GM18870 (cell line): ENCODE results near the gene ODC1.

ENCODE experiments used
- ATAC-seq: cut with Tn5 transposase; IDR thresholded peaks from one replicate; pipeline ENCODE4 v1.9.1; 2021; ENCODE audit warnings: moderate library complexity; ENCODE audit not compliant: unreplicated experiment

The ODC1 gene

DNA sequence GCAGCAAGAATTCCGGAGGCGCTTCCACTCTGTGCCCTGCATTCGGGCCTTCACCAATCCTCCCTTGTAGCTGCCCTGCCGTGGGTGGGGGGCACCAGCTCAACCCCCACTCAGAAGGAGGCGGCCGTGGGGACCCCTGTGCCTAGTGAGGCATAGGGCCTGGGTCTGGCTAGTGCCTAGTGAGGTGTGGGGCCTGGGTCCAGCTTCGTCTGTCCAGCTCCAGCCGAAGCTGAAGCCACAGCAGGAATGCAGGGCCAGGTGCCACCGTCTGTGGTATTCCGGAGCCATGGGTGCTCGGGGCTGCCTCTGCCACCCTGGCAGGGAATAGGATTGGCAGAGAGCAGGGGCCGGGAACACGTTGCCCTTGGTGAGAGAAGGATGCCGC, 12.3 kb downstream of the ODC1 start:
- no peak for ATAC-seq

DNA sequence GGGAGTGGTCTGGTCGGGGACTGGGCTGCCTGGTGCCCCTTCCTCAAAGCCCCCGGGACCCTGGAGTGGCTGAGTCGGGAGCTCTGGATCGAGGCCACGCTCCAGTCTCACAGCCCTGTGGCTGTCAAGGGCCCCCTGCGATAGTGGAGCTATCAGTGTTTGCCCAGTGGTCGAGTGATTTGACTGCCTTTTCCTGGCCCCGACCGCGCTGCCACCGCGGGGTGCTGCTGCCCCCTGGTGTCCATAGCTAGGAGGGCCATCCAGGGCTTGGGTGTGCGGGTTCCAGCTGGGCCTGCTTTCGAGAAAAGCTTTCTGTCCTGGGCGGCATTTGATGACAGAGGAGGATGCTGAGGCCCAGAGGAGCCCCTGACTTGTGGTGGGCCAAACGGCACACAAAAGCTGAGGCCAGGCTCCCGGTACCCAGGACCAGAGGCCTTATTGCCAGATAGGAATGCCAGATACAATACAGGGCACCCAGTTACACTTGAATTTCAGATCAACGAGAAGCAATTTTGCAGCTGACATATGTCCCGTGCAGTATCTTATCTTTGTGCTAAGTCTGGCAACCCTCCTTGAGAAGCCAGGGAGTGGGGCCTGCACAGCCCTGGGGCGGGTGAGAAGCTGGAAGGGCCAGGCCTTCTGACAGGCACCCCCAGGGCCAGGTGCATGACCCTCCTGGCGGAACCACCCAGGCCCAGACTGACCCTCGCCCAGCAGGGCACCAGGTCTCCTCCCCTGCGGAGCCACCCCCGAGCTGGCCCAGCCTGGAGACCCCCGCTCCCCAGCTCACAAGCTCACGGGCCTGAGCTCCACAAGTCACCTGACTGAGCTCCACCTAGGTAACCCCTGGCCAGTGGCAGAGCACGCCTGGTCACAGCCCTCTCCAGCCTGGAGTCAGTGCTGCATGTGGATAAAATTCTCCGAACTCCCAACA, 13.0 kb downstream of the ODC1 start:
- ATAC-seq, result no peak

DNA sequence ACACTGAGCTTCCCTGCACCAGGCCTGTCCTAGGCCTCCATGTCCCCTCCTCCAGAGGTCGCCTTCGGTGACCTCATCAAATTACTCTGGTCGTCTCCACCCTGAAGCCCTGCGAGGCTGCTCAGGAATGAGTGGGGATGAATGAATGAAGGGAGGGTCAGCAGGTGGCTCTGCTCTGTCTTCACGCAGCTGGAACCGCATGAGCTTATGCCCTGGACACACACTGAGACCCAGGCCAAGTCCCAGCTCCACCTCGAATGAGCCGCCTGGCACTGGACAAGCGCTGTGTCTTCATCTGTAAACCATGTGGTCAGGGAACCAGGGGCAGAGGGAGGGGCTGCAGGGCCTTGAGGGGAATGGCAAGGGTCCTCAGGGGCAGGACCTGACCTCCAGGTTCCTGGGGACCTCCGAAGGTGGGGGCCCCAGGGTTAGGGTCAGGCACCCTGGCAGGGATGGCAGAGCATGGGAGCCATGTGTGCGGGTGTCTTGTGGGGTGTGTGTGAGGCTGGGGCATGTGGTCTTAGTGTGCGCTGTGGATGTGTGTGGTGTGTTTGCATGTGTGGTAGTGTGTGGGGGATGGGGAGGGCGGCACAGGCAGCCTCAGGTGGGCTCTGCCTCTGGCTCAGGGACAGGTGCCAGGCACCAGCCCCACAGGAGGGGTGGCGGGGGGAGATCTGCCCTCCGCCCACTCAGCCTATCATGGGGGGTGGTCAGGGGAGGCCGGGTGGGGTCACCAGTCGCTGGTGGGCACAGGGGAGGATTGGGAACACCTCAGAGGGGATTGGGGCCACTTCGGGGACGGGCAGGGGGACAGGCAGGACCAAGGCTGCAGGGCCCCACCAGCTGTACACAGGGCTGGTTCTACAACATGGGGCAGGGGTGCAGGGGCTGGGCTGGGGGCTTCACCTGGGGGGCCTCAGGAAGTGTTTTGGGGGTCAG, 13.9 kb downstream of the ODC1 start:
- no peak for ATAC-seq

DNA sequence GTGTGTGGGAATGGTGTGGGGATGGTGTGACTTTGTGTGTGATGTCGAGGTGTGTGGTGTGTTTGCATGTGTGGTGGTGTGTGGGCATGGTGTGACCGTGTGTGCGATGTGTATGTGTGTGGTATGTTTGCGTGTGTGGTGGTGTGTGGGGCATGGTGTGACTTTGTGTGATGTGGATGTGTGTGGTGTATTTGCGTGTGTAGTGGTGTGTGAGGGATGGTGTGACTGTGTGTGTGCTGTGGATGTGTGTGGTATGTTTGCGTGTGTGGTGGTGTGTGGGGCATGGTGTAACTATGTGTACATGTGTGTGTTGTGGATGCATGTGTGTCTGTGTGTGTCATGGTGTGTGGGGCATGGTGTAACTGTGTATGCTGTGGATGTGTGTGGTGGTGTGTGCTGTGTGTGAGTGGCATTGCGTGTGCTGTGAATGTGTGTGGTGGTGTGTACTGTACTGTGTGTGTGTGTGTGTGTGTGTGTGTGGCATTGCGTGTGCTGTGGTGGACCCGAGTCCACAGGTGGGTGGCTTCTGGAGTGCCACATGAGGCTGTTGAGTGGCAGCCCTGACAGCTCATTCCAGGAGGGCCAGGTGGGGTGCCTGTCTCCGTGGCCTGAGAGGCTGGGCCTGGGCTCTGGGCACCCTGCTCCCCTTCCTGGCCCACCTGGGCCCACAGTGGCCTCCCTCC, 14.7 kb downstream of the ODC1 start:
- ATAC-seq, result no peak

DNA sequence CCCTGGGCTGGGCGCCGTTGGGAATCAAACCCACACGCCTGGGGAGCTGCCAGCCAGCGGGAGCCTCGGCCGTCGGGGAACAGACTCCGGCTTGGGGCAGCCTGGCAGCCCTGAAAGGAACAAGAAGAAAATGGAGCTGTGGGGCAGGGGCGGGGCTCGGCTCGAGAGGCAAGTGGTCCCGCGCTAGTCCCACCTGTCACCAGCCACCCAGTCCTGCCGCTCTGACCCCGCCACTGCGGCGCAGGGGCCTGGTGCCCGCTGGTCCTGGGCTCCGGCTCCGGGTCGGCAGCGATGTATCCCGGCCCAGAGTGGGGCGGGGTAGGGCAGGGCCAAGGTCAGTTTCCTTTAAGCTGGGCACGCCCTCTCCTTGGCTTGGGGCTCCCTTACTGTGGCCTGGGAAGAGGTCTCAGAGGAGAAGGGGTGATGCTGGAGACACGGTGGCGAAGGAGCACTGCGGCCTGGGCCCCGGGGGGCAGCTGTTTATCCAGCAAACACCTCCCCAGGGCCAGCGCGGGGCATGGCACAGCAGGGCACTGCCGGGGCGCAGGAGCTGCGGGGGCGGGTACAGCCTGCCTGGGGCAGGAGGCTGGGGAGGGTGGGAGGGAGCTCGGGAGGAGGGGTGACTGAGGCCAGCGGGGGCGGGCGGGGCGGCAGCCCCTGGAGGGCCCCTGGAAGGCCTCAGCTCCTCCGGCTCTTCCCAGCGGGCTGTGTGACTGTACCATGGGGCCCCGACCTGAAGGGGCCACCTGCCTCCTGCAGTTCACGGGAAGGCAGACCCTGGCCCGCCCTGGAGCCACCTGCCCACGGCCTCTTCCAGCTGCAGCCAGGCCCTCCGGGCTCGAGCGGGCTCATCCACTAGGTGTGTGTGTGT, 15.6 kb downstream of the ODC1 start:
- no peak for ATAC-seq

DNA sequence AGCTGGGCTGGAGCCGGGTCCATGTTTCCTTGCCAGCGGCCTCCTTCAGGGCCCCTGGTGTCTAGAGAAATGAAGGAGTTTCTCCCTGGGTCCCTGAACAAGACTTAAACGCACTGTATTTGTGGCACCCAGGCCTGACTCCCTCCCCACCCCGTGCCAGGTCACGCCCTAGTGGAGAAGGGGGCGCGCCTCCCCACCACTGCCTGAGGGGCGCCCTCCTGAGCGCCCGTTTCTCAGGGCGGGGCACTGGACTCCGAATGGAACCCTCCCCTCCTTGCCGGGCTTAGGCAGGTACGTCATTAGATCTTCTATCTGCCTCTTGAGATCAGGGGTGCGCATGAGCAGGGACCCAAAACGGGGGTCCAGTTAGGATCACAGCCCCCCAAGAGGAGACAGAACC, 16.3 kb downstream of the ODC1 start:
- no peak for ATAC-seq

DNA sequence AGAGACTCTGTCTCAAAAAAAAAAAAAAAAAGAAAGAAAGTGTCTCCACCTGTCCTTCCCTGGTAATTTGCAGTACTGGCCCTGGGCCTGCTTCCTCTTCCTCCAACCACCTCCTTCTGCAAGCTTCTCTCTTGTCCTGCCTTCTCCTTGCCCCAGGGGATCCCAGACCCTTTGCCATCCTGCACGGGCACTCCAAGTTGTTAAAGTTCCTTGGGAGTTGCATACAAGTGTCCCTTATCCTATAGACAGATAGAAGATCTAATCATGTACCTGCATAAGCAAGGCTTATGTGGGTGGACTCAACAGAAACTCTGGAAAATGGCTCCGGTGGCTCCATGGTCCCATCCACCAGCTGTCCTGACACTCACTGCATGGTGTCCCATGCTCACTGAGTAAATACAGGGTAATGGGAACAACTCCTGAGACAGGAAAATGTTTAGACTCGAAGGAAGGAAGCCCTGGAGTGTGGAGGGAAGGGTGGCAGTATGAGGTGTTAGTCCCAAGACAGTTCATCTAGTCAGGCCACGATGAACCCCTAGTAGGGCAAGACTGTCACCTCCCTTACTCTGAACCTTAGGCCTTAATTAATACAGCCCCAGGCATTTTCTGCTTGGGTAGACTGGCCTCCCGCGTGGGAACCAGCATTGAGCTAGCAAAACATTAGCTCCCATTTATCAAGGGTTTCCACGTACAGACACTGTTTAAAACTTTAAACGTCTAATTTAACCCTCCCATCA, 17.1 kb downstream of the ODC1 start:
- no peak for ATAC-seq

DNA sequence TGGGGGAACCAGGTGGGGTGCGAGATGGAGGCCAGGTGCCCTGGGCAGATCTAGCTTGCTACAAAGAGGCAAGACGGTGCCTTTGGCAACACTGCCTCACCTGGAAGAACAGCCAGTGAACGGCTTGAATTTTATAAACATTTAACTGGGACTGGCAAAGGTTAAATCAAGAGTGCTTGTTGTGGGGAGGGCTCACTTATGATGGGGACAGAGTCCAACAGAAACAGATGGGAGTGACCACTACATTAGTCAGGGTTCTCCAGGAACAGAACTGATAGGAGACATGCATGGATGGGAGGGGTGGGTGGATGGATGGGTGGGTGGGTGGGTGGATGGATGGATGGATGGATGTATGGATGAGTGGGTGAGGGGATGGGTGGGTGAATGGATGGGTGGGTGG, 19.2 kb downstream of the ODC1 start:
- ATAC-seq, result no peak

DNA sequence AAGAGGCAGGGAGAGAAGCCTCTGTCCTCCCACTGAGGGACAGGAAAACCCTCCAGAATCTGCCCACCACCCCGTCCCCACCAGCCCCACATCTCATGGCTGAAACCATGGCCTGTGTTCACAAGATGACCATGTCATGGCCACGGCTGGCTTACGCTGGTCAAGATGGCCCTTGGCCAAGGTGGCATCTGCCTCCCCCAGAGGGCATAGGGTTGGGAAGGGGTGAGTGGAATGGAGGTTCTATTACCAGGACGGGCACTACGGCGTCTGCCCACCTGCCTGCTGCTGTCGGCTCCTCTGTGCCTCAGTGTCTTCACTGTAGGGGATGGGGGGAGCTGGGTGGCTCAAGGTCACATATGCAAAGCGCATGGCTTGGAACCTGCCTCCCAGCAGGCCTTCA, 19.8 kb downstream of the ODC1 start:
- ATAC-seq, result no peak

DNA sequence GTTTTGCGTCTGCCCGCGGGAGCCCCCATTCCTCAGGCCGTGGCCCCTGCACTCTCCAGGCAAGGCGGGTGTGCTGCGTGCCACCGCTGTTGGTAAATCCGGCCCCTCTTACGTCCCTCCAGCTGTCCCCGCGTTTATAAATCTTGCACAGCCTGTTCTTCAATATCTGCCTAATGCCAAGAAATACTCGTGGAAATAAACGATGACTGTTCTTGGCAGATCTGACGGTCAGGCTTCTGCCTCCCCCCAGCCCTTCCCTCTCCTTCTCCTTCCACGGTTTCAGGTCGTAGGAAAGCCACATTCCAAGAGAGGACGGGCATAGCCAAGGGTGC, 20.5 kb downstream of the ODC1 start:
- no peak for ATAC-seq

DNA sequence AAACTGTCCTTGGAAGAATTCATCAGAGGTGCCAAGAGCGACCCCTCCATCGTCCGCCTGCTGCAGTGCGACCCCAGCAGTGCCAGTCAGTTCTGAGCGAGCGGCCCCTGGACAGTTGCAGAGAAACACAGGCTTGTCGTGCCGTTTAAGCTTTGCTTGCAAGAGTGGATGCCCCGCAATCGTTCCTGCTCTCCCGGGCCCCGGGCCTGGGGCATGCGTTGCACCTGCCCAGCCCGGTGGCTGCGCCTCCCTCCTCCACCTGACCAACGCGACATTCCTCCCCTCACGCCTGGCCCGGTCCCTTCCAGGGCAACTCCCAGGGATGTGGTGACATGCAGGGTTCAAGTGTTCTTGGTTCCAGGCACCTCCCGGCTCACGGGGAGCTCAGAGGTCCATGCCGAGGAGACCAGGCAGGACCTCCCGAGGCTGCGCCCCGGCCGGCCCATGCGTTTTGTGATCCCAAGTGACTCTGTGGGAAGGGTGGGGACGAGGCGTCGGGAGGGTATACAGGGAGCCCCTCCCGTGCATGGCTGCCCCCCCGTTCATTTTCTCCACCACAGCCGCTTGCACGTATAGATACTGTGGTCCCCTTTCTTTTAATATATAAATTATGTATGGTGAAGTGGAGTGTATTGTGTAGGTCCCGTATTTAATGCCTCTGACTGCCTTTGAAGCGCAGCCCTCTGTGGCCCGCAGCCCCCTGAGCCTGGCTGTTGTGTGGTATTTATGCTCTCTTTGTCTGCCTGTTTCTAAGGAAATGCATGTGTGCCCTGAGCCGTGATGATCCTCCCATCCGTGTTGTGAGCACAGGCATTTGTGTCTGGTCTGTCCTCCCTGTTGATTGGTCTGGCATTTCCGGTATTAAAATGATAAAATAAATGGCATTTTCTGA, 21.2 kb downstream of the ODC1 start:
- ATAC-seq, result no peak

DNA sequence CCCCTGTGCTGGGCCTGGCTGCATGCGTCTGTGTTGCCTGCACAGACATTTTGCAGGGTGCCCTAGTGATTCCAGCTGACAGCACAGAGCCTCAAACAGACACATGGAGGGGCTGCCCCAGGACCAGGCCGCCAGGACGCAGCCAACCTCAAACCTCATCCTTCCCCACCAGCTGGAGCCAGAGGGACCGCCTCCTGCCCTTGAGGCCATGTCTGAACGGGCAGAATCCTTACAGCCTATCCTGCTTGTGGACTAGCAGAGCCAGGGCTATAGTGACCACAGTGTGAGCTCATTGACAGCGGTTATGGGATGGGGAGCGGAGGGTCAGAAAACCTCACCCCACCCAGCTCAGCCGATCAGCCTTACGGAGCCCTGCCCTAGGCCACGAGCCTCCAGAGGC, 22.4 kb downstream of the ODC1 start:
- no peak for ATAC-seq

DNA sequence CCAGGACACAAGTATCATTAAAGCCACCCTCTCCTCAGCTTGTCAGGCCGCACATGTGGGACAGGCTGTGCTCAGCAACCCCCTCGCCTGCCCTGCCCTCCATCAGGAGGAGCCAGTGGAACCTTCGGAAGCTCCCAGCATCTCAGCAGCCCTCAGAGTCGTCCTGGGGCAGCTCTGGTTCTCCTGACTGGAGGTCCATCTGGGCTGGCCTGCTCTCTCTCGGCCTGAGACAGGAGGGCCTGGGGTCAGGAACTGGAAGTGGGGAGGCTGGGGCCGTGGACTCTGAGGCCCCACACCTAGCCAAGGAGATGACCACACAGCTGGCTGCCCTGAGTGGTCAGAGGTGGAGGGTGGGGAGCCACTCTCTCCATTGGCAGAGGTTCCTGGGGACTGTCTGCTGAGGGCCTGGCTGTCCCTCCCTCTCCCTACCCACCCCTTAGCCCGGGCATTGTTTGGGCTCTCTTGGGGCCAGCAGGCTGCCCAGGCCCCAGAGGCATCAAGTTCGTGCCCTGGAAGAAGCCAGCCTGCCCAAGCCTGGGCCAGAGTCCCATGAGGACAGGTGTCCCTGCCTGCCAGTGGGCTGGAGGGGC, 23.1 kb downstream of the ODC1 start:
- no peak for ATAC-seq

DNA sequence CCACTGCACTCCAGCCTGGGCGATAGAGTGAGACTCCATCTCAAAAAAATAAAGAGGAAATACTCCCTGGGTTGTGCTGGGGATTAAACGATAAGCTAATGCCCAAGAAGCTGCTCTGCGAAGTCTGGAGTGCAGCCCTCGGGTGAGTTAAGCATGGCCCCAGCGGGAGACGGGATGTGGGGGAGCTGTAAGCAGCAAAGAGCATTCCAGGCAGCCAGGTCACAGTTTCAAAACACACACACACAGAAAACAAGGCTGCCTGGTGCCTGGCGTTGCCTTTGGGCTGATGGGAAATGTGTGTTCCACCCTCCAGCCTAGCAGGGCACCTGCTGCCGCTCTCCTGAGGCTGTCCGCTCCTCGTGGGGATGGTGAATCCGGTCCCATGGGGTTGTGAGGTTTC, 24.1 kb downstream of the ODC1 start:
- no peak for ATAC-seq

DNA sequence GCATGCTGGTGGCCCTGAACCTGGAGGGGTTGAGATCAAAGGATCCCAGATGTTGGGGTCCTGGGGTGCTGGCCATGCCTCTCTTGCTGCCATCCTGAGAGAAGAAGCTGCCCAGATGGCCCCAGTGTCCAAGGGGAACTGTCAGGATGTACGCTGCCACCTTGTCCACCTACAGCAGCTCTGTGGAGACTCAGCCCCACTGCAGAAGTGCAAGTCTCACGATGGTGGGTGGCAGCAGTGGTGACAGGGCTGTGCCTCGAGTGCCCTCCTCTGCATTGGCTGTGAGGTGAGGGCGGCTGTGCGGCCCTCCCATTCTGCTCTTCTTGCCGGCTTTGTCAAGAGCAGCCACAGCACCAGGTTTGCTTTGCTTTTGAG, 24.7 kb downstream of the ODC1 start:
- no peak for ATAC-seq

DNA sequence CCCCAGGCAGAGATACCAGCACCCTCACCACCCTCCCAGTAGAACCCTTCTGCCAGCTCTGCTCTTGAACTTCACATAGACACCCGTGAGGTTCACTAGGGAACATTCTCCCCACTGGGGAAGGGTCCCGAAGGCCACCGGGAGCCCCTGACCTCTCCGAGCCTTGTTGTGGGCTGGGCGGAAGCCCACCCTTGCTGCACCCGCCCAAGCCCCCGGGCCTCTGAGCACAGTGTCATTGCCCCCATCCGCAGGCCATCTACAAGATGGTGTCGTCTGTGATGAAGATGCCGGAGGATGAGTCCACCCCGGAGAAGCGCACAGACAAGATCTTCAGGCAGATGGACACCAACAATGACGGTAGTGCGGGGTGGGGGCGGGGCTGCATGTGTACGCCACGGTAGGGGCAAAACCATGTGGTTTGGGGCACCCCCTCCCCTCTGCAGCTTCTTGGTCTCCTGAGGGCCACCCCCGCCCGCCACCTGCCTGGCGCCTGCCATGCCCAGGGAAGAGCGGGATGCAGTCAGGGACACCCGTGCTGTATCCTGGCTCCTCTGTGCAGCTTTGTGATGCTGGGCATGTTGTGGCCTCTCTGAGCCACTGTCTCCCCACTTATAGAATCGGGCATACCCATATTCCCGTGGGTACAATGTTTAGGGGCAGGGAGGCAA, 25.3 kb downstream of the ODC1 start:
- ATAC-seq, result no peak

DNA sequence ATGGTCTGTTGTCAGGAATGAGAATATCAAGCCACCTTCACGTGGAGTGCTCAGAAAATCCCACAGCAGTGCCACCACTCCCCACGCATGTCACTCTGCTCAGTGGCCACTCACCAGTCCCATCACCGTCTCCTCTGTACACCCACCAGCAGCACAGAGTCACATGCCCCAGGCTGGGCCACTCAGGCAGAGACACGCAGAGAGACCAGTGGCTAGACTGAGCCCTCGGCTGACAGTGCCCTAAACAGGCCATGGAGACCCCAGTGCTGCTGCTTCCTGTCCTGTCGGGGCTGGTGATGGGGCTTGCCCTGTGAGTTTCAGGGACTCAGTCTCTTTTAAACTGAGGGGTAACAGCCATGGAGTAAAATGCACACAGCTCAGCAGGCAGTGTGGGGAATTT, 25.9 kb downstream of the ODC1 start:
- no peak for ATAC-seq
